Osteocyte (in vitro differentiated cells): ENCODE measurements around the gene AFAP1. TPM values are rescaled to one million over a fixed set of nuclear protein-coding genes. Genes with fewer than 3 reads are reported as not detected.

Experiments
- DNase-seq: peaks from one replicate; pipeline ENCODE4 v3.0.0; 2021; ENCODE audit warnings: mixed read lengths; ENCODE audit not compliant: unreplicated experiment; ENCODE audit errors: extremely low spot score
- H3K27ac Mint-ChIP-seq: one replicate; pipeline ENCODE4 v1.8.0; 2021; ENCODE audit warnings: mild to moderate bottlenecking, mixed read lengths; ENCODE audit not compliant: unreplicated experiment
- H3K27me3 Mint-ChIP-seq: one replicate; pipeline ENCODE4 v1.8.0; 2021; ENCODE audit warnings: mixed read lengths; ENCODE audit not compliant: unreplicated experiment
- H3K36me3 Mint-ChIP-seq: one replicate; pipeline ENCODE4 v1.8.0; 2021; ENCODE audit warnings: mixed read lengths; ENCODE audit not compliant: unreplicated experiment
- H3K4me1 Mint-ChIP-seq: one replicate; pipeline ENCODE4 v1.8.0; 2021; ENCODE audit warnings: mixed read lengths; ENCODE audit not compliant: unreplicated experiment
- H3K4me3 Mint-ChIP-seq: one replicate; pipeline ENCODE4 v1.8.0; 2021; ENCODE audit warnings: mild to moderate bottlenecking, moderate library complexity, mixed read lengths; ENCODE audit not compliant: unreplicated experiment
- H3K9me3 Mint-ChIP-seq: one replicate; pipeline ENCODE4 v1.8.0; 2021; ENCODE audit warnings: mixed read lengths; ENCODE audit not compliant: unreplicated experiment
- CTCF ChIP-seq: fragments of 200-600 bp; sonication (generic); IDR thresholded peaks from 2 replicates; pipeline ENCODE4 v1.5.0; 2021; ENCODE audit warnings: antibody characterized with exemption, mild to moderate bottlenecking, moderate library complexity
- total RNA-seq: library from RNA; stranded (reverse); gene quantifications from 2 replicates; pipeline ENCODE4 v1.2.1, GENCODE V29; 2021

The AFAP1 gene
- total RNA-seq, 1 donor from 2014 or later: 66.9 TPM

- no peaks in the 10 kb centered on the region for H3K9me3 Mint-ChIP-seq
- peaks cover 3% of the 10 kb centered on the region for H3K4me1 Mint-ChIP-seq
- no peak overlapping the region for H3K27ac Mint-ChIP-seq
- H3K27me3 Mint-ChIP-seq: no peaks in the 10 kb centered on the region
- DNase-seq: no peak
- H3K4me3 Mint-ChIP-seq: no peak overlapping the region
- no peak for TF ChIP-seq CTCF
- H3K36me3 Mint-ChIP-seq: peaks cover 58% of the 10 kb centered on the region
Observed at GRCh38 chr4:7771056-7771455, 168.6 kb downstream of the AFAP1 start.

- Mint-ChIP-seq H3K4me3 (no peak overlapping the region), H3K9me3 (no peaks in the 10 kb centered on the region), H3K27ac (no peak overlapping the region), H3K27me3 (no peaks in the 10 kb centered on the region), H3K4me1 (peaks cover 3% of the 10 kb centered on the region), H3K36me3 (peaks cover 56% of the 10 kb centered on the region)
- peak; percentile 63 for TF ChIP-seq CTCF
- no peak for DNase-seq
Observed at GRCh38 chr4:7770224-7771050, 169.2 kb downstream of the AFAP1 start.

GRCh38 chr4:7769396-7770223 lies 170.1 kb downstream of the AFAP1 start:
- TF ChIP-seq CTCF: no peak

GRCh38 chr4:7768736-7769135 lies 170.9 kb downstream of the AFAP1 start:
- Mint-ChIP-seq H3K4me1 (peaks cover 3% of the 10 kb centered on the region), H3K36me3 (peaks cover 47% of the 10 kb centered on the region), H3K4me3 (no peak overlapping the region), H3K9me3 (no peaks in the 10 kb centered on the region), H3K27ac (no peak overlapping the region), H3K27me3 (no peaks in the 10 kb centered on the region)
- TF ChIP-seq CTCF: no peak
- DNase-seq: no peak

More at GRCh38 chr4:7769396-7770223, 170.1 kb downstream of the AFAP1 start:
- Mint-ChIP-seq H3K4me1 (peaks cover 3% of the 10 kb centered on the region), H3K36me3 (peaks cover 50% of the 10 kb centered on the region), H3K27ac (no peak overlapping the region), H3K9me3 (no peaks in the 10 kb centered on the region), H3K4me3 (no peak overlapping the region), H3K27me3 (no peaks in the 10 kb centered on the region)
- no peak for DNase-seq

GRCh38 chr4:7767966-7768365 lies 171.7 kb downstream of the AFAP1 start:
- H3K27ac Mint-ChIP-seq: no peak overlapping the region
- peaks cover 3% of the 10 kb centered on the region for H3K4me1 Mint-ChIP-seq
- no peak for TF ChIP-seq CTCF
- H3K9me3 Mint-ChIP-seq: no peaks in the 10 kb centered on the region
- peaks cover 43% of the 10 kb centered on the region for H3K36me3 Mint-ChIP-seq
- no peaks in the 10 kb centered on the region for H3K27me3 Mint-ChIP-seq
- H3K4me3 Mint-ChIP-seq: no peak overlapping the region
- DNase-seq: no peak
